Measurements from ENCODE around the gene PHACTR1. TPM values are rescaled to one million over a fixed set of nuclear protein-coding genes. Genes with fewer than 3 reads are reported as not detected.
A peak's percentile ranks its signal among the peaks of the same experiment; 100 is the strongest.

PHACTR1 gene
- total and polyA plus RNA-seq, 9 of the 15 experiments (the other 6 are each of a cell fraction or from before 2014, with no cell fraction given), result 11.5 to 32.6 (median 22.0) TPM

GRCh38 chr6:13273931-13274706 lies 557.6 kb downstream of the PHACTR1 start (continued):
- TF ChIP-seq CREB1 (IDR thresholded peaks at IDR 0.05), result peak; percentile 60
- TF ChIP-seq CREB1 (CRISPR knock-in tag; IDR thresholded peaks at IDR 0.05), result 0 out of 2 replicates have a peak, but pooled peaks have one; percentile 17
- TF ChIP-seq RCOR1 (IDR thresholded peaks at IDR 0.05; ENCODE audit: borderline replicate concordance in 1 of 2, low read depth in 2 of 2, low read length in 2 of 2), result peak; percentile 77 to 79
- peak; percentile 73; the same call in 1 of the 2 replicates for TF ChIP-seq HES1 (IDR thresholded peaks at IDR 0.05; ENCODE audit: low read depth)
- no peak for TF ChIP-seq PTBP1 (IDR thresholded peaks at IDR 0.05; ENCODE audit: low read depth, low read length)
- TF ChIP-seq TAL1 (IDR thresholded peaks at IDR 0.05), result peak; percentile 65
- TF ChIP-seq MLLT1 (IDR thresholded peaks at IDR 0.05), result peak; percentile 64 to 78; a peak in 3 of 4 replicates
- peak; percentile 60; the same call in 1 of the 2 replicates for TF ChIP-seq ETV1 (tag; conservative IDR thresholded peaks at IDR 0.05; ENCODE audit: low read depth)
- TF ChIP-seq MBD2 (IDR thresholded peaks at IDR 0.05; ENCODE audit: borderline replicate concordance, low read depth), result peak; percentile 80; the same call in 1 of the 2 replicates
- peak; percentile 37 to 91; a peak in 1 of 4 replicates for TF ChIP-seq TBL1XR1 (IDR thresholded peaks at IDR 0.05; ENCODE audit: low read length in 2 of 2)
- 0 out of 2 replicates have a peak, but pooled peaks have one; percentile 19 for TF ChIP-seq RHOXF2B (CRISPR knock-in tag; conservative IDR thresholded peaks at IDR 0.05)
- TF ChIP-seq NCOA1 (IDR thresholded peaks at IDR 0.05; ENCODE audit: low read depth), result peak; percentile 47; the same call in 1 of the 2 replicates
- peak; percentile 71 for TF ChIP-seq MTA3 (IDR thresholded peaks at IDR 0.05; ENCODE audit: borderline replicate concordance)
- TF ChIP-seq SLC30A9 (CRISPR knock-in tag; IDR thresholded peaks at IDR 0.05), result no peak
- TF ChIP-seq ZBTB11 (CRISPR knock-in tag; IDR thresholded peaks at IDR 0.05), result 0 out of 6 replicates have a peak, but pooled peaks of 1 of the 3 experiments have one; percentile 20
- no peak for TF ChIP-seq CLOCK (CRISPR knock-in tag; IDR thresholded peaks at IDR 0.05; ENCODE audit: borderline replicate concordance)
- TF ChIP-seq HEY1 (CRISPR knock-in tag; IDR thresholded peaks at IDR 0.05; ENCODE audit: borderline replicate concordance), result 0 out of 2 replicates have a peak, but pooled peaks have one; percentile 27
- 0 out of 2 replicates have a peak, but pooled peaks have one; percentile 11 for TF ChIP-seq MAFF (IDR thresholded peaks at IDR 0.05; ENCODE audit: low read length)
- TF ChIP-seq SNIP1 (IDR thresholded peaks at IDR 0.05; ENCODE audit: low read depth), result no peak
